ENCODE results near the gene PRICKLE3.
"Not testable (repeated sequence)": the region's sequence is repeated elsewhere in the genome, so short reads cannot be mapped to it uniquely, and the experiment has no call there.

DNA sequence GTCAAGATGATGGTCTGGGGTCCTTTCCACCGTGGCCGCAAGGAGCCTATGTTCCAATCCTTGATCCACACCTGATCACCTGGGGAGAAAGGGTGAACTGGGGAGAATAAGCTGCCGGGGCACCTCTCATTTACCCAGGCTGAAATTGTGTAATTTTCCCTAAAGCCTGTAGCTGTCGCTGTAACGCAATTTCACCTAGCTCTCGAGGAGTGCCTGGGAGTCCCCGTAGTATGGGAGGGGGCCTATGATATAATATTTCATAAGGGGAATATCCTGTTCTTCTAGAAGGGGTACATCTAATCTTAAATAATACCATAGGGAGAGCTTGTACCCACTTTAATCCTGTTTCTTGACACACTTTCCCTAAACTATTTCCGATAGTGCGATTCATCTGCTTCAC, 43.9 kb downstream of the PRICKLE3 start:
- TF ChIP-seq EZH2phosphoT487 (conservative IDR thresholded peaks at IDR 0.05; ENCODE audit: low read length): not testable (repeated sequence)
- TF ChIP-seq, protein P1, sequence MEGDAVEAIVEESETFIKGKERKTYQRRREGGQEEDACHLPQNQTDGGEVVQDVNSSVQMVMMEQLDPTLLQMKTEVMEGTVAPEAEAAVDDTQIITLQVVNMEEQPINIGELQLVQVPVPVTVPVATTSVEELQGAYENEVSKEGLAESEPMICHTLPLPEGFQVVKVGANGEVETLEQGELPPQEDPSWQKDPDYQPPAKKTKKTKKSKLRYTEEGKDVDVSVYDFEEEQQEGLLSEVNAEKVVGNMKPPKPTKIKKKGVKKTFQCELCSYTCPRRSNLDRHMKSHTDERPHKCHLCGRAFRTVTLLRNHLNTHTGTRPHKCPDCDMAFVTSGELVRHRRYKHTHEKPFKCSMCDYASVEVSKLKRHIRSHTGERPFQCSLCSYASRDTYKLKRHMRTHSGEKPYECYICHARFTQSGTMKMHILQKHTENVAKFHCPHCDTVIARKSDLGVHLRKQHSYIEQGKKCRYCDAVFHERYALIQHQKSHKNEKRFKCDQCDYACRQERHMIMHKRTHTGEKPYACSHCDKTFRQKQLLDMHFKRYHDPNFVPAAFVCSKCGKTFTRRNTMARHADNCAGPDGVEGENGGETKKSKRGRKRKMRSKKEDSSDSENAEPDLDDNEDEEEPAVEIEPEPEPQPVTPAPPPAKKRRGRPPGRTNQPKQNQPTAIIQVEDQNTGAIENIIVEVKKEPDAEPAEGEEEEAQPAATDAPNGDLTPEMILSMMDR (IDR thresholded peaks at IDR 0.05; ENCODE audit: insufficient read depth, low read length, poor library complexity, severe bottlenecking): peak; percentile 27
